Putamen (tissue), 1 donor: ENCODE results near the gene KRTAP24-1.

ENCODE experiments used
- DNase-seq: peaks from one replicate; pipeline ENCODE4 v3.0.0-alpha.2; 2016; ENCODE audit warnings: low spot score

The KRTAP24-1 gene, protein sequence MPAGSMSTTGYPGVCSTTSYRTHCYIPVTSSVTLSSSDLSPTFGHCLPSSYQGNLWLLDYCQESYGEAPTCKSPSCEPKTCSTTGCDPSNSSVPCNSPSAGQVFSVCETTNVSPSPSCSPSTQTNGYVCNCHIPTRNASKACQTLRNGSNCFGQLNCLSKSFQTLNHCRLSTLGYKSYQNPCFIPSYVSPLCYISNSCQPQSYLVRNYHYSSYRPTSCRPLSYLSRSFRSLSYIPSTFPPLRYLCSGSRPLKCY

DNA sequence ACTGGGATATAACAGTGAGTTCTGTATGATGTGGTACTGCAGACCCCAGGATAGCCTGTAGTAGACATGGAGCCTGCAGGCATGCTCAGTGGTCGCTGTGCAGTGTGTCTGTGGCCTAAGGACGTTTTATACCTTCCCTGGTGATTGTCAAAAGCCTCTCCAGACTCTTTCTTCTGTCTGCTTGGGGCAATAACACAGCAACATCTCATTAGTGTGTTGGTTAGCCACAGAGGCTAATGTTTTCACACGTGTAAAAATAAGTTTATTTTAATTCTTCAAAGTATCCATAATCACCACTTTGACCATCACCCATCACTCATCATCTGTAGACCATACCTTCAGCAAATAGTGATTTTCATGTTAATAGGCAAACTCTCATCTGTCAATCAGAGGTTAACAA is at the start of gene KRTAP24-1:
Gene KRTAP24-1, minus strand, starts transcription at position 101 of the 400 bp plus-strand sequence. Its CDS starts 18 bp downstream, at position 83.
- no peak for DNase-seq

DNA sequence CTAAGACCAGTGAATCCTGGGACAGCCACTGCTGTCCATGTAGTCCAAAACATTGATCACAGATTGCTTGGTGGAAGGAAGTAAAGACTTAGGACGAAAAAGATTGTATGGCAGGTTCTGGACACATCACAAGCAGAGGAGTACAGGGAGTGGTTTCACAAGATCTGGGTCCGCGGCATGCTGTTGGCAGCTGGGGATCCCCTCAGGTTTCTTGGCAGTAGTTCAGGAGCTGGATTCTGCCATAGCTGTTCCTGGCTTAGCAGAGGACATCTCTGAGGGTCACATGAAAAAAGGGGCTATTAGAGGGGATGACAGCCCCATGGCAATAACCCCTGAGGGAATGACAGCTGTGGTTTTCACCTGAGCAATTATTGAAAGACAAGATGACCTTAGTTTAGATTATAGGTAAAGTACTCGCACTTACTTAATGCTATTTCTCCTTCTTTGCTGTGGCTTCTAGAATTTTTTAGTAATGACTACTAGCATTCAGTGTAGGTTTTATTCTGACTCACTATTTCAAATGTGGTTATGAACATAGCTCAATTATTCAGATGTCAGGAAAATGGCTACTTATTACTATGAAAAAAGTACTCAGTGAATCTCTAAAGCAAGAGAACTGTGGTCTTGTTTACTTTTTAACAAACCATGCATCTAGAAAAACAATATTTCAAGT is 46.6 kb upstream of the KRTAP24-1 start:
- no peak for DNase-seq

DNA sequence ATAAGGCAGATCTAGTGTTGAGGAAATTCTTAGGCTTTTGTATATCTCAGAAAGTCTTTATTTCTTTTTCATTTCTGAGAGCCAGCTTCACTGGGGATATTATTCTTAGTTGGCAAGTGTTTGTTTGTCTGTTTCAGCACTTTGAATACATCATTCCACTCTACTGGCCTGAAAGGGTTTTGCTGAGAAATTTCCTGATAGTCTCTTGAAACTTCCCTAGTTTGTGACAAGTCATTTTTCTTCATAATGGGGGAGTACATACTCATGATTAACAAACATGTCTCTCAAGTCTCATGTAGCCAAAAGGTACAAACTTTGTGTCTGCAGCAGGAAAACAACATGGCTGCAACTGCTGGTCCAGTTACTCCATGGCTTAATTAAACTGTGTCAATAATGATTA is 43.6 kb upstream of the KRTAP24-1 start:
- DNase-seq, result no peak

DNA sequence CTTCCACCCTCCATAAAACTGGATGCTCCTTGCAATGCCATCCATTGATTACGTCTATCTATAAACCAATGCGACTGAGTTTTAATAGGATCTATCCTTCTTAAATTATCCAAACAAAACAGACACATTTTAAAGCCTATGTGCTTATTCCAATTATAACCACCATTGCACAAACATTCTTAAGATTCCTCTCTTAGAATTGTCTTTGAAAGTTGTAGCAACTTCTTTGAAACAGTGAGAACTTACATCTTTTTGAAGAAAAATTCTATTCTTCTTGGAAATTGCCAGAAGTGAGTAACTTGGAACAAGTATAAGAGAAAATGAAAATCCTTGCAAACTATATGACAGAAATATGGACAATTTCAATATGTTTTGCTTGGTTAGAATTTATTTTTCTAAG is 37.5 kb upstream of the KRTAP24-1 start, which contains the start of gene KRTAP26-1:
Gene KRTAP26-1, minus strand, starts transcription at position 101 of the 400 bp plus-strand sequence. CDS start 280 bp downstream, outside the sequence.
- DNase-seq, result no peak

DNA sequence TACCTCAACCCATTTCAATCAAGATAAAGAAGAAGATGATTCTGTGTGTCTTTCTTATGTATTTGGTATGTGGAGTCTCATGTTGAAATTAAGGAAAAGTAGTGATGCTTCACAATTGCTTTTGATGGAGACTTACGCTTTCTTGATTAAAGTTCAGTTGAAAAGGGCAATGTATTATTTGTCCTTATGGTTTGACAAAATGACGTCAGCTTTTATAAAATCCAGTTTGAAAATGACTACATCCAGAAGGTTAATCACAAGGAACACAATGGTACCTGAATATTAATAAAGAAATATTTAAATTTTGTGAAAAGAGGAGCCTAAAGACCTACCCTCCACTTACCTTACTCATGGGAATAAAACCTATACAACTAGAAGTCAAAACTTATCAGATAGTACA is 33.0 kb upstream of the KRTAP24-1 start:
- no peak for DNase-seq

DNA sequence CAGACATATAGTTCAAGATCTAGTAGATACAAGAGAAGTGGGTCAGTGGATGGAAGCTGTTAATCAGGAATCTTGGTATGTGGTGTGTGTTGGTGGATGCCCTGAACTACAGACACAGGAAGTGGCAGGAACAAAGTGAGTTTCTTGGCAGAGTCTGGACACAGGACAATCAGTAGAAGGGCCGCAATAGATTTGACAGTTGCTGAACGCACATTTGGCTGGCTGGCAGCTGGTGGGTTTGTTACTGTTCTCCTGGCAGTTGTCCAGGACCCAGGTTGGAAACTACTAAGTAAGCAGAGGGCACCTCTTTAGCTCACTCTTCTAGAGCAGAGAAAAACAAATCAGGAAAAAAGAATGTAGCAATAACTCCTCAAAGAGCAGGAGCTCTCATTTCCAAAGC is 24.1 kb upstream of the KRTAP24-1 start:
- DNase-seq, result no peak

DNA sequence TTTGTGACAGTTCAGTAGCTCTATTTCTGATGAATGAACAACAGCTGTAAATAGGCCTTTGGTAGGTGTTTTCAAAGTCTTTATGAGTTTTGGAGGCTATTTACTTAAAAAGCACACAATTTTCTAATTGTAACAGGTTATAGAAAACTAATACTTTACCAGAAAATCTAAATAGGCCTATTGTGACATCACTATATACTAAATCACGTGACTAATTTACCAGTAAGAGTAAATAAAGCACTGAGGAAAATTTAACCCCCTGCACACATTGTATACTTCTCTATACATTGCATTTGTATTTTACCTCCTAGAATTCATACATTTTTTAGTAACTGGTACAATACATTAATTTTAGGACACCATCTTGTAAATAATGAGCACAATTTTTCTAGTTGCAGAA is 22.4 kb upstream of the KRTAP24-1 start:
- no peak for DNase-seq

DNA sequence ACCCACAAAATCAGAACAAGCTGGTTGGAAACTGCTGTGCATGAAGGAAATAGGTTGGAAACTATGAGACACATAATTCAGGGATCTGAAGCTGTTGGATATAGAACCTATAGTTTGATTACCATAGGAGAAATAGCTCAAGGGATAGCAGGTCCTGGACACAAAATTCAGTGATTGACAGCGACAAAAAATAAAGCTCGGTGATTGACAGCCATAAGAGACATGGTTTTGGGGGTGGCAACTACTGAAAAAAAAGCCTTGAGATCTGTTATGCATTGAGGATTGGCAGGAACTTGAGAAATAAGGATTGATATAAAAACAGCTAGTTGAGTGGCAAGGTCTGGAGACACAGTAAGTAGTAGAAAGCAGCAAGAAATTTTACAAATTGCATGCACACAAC is 6.5 kb upstream of the KRTAP24-1 start, which contains the start of gene KRTAP25-1:
Gene KRTAP25-1, minus strand, starts transcription at position 300 of the 400 bp plus-strand sequence. Its CDS starts 24 bp downstream, at position 276.
- no peak for DNase-seq

DNA sequence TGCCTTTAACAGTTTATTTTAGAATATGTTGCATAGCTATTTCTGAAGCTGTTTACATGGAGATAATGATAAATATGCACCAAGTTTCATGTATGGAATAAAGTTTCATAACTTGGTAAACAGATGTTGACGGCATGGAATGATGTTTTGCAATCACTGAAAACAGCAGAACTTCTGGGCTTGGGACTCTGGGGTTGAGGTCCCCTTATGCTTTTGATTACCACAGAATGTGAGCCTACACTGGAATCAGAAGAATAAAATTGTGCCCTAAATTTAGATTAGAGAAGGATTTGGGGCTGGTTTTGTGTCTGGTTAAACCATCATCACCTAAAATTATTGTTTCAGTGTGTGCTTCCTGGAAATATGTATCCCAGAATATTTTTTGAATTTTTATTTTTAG is 11.1 kb downstream of the KRTAP24-1 start:
- no peak for DNase-seq

DNA sequence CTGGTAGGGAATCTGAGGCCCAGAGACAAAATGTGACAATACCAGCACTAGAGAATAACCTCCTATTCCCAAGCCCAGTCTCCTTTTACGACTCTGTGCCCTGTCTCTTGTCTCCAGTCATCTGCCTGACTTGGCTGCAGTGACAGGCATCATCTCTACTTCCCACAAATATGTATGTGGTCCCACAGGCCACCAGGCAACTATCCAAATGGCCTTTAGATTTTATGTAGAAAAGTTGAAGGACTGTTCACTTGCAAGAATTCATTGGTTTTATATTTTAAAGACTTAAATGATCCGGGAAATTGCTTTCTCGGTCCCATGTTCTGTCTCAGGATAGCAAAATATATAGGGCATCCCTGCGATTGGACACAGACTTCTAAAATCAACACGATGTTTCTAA is 11.6 kb downstream of the KRTAP24-1 start:
- DNase-seq, result no peak

DNA sequence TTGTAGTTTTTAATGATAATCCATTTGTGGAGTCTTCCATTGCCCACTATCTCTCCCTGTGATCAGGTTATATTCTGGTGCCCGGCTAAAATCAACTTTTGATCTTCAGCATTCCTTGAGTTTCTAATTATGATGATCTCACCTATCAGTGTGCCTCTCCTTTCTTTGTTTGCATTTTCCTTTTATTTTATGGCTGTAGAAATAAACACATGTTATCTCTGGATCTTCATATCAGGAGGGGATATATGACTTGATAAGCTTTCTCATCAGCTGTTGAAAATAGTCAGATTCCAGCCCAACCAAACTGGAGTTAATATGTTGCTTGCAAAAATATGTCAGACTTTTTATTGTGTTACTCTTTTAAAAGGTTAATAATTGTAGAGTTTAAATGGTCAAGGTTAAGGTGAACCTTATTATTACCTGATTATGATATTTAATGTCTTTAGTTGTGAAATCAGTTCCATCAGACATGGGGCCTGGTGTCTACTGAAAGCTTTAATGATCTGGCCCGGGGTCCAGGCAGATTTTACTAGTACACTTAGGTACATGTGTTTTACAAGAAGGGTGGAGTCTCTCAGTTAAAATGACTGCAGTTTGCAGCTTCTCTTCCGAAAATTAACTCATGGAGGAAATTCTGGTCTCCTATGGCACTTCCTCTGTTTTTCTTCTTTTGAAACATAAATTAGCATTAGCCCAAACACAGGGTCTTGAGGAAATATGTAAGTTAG is 12.8 kb downstream of the KRTAP24-1 start:
- no peak for DNase-seq

DNA sequence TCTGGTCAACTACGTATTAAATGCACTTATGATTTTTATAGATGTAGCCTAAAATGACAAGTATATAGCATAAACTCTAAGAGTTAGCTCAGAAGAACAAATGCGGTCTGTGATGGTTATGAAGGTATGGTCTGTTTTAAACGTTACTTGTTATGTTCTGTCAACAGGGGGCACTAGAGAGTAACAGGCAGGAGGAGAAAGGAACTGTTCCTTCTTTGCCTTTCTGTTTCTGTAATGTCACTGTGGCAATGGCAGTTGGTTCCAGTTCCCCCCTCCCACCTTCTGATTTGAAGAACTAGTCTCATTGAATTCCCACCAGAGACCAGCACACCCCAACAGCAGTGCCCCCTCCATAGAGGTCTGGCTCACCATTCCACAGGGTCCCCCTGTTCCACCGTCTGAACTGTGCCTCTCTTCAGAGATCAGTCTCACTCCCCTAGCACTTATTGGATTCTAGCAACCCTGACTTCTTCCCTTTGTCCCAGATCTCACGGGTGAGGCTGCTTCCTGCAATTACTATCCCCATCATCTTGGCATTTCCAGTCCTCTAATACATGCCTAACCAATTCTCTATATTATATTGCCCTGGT is 14.0 kb downstream of the KRTAP24-1 start:
- DNase-seq, result no peak

DNA sequence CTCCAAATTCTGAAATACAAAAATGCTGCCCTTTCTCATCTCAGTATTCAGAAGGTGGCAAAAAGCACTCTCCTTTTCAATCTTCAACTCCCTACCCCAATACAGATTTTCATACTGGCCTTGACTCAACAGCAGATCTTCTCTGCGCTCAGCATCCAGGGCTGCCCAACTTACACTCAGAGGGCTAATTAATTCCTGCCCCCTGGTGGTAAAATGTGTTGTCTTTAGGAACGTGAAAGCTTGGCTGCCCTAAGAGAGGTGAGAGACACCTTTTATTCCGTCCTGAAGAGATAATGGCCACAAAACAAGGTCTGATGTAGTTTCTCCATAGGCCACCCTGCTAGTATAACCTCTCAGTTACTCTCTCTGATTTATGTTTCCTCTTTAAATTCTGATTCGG is 25.0 kb downstream of the KRTAP24-1 start:
- DNase-seq, result no peak

DNA sequence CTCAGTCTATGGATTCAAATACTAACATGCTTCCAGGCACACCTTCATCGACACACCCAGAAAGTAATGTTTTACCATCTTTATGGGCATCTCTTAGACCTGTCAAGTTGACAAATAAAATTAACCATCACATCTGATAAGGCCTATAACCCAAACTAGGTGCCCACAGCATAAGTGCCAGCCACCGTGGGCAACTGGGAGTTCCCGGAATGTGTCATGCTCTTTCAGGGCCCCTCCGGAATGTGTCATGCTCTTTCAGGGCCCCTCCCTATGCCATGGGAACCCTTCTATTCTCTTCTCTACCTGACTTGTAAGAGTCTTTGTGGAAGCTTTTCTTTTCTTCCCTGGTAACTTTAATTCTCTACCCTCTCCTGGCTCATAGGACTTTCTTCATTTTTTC is 26.6 kb downstream of the KRTAP24-1 start:
- DNase-seq, result no peak

DNA sequence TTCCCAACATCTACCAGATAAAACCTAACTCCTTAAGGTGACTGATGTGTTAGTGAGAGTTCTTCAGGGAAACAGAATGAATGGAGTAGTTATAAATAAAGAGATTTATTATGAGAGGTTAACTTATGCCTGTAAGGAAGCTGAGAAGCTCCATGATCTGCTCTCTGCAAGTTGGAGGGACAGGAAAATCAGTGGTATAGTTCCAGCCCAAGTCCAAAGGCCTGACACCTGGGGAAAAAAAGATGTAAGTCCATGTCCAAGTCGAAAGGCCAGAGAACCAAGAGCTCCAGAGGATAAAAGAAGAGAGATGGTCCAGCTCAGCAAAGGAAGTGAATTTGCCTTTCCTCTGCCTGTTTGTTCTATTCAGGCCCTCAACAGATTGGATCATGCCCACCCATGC is 27.1 kb downstream of the KRTAP24-1 start:
- no peak for DNase-seq

DNA sequence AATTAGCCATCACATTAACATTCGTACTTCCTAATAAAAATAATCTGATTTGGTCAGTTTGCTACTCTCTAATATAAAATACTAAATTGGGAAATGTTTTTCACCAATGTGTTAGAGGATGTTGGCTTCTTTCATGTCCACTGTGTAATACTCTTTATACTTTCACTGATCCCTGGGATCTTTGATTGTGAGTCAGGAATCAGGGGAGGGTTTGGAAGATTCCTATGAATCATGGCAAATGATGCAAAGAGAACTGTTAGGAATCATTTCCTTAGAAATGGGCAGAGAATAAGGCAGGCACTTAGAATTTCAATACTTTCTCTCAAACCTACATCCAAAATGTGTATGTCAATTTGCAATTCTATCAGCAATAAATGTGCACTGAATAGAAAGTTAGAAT is 31.0 kb downstream of the KRTAP24-1 start:
- no peak for DNase-seq

DNA sequence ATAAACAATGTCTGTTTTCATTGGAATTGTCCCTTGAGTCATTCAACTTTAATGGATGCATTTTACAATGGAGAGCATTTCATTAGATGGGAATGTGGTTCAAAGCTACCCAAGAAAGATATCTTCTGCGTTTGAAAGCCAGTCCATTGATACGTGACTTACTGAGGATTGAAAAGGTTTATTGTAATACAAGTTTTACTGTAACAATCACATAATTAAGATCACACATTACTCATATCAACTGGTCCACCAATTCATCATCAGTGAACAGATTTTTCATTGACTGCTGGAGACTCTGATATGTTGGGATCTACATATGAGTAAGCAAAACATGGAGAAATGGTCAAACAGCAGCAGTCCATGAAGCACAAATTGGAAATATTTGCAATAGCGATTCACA is 32.8 kb downstream of the KRTAP24-1 start:
- no peak for DNase-seq

DNA sequence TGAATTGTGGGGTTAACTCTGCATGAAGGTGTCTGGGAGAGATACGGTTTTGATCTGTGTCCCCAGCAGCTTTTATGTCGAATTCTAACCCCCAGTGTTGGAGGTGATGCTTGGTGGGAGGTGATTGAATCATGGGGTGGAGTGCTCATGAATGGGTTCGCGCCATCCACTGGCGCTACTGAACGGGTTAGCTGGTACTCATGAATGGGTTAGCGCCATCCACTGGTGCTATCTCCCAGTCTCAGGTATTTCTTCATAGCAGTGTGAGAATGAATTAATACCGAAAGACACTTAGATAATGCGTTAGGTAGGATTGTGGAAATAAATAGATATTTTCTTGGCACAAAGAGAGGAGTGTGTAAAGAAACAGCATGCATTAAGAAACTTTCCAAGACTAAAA is 33.9 kb downstream of the KRTAP24-1 start:
- DNase-seq, result no peak

DNA sequence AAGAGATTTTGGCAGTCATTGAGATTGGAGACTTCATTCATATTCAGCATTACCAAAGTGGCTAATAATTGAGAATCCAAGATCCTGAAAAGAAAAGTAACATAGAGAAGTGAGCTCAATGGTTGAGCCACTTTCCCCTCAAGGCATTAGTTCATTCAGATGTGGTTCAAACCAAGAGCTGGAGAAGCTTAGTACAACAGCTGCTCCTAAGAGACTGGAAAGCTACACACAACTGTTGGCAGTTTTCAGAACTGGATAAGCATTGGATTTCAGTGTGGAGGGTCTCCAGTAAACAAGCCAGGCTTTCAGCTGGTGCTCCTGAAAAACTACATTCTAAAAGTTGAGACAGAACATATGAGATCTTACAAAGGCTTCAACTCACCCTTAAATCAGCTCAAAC is 37.7 kb downstream of the KRTAP24-1 start:
- no peak for DNase-seq

DNA sequence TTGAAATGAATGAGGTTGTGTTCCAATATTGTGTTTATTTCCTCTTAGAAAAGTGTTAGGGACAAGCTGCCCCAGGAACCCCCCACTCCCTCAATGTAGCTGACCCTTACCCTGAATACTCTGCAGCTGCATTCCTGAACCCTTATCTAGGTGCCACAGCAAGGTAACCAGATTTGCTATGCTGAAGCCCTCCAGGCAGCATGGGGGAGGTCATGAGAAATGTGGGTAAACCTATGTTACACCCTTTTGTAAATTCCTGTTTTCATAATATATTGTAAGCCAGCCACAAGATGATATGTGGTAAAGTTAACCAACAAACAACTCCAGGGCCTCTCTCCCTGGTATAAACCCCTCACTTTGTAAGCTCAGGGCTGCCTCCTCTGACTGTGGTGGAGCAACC is 39.1 kb downstream of the KRTAP24-1 start:
- DNase-seq, result no peak

DNA sequence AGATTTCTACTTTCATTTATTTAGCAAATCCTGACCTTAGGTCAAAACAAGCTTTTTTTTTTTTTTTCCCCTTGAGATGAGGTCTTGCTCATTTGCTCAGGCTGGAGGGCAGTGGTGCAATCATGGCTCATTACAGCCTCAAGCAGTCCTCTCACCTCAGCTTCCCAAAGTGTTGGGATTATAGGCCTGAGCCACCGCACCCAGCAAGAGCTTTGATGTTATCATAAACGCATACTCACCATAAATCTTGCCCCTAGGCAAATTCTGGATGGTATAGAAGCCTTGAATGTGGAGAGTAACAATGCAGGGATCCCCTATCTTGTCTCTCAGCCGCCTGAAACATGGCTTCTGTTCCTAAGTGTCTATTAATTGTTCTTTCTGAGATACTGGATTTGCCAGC is 42.1 kb downstream of the KRTAP24-1 start:
- no peak for DNase-seq

DNA sequence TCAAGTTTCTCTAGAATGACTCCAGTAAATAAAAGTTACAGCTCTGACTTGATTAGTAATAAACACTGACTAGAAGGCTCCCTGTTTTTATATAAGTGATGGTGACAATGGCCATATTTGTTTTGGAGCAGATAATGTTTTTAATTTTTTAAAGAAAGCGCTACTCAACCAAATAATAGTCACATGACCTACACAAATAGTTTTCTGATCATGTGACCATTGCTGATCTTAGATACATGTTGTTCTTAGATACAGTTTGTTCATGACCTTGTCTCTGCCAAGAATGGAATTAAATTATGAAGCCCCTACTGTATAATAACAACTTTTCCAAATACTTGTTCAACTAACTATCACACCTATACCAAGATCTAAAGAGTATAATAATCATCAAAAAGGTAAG is 44.6 kb downstream of the KRTAP24-1 start:
- no peak for DNase-seq

DNA sequence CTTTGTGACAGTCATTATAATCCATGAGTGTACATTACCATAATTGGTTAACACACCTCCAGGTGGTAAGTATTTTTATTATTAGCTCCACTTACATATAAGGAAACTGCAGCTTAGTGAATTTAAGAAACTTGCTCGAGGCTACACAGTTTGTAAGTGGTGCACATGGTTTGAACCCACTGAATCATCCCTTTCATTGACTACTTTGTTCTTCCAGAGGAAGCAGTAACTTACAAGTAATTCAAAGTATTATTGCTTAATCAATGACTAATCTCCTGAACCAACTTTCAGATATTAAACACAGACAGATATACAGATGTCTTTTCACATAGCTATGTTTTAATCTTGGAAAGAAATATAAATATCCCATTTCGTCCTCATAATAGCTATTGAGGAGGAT is 48.1 kb downstream of the KRTAP24-1 start:
- DNase-seq, result no peak
